Activated CD4-positive, alpha-beta T cell treated with anti-CD3 and anti-CD28 coated beads for 4 hours (primary cell): ENCODE measurements around the gene MXRA8.
"Not testable (repeated sequence)": the region's sequence is repeated elsewhere in the genome, so short reads cannot be mapped to it uniquely, and the experiment has no call there.

Experiments used
- DNase-seq, 2 donors: peaks; one replicate each; pipeline ENCODE4 v3.0.0-alpha.2; 2020

MXRA8 gene, protein sequence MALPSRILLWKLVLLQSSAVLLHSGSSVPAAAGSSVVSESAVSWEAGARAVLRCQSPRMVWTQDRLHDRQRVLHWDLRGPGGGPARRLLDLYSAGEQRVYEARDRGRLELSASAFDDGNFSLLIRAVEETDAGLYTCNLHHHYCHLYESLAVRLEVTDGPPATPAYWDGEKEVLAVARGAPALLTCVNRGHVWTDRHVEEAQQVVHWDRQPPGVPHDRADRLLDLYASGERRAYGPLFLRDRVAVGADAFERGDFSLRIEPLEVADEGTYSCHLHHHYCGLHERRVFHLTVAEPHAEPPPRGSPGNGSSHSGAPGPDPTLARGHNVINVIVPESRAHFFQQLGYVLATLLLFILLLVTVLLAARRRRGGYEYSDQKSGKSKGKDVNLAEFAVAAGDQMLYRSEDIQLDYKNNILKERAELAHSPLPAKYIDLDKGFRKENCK

GRCh38 chr1:1358433-1359271 is at the start of gene MXRA8:
Gene MXRA8, minus strand, starts transcription at chr1:1358555. Its CDS starts 51 bp downstream, at chr1:1358504.
- DNase-seq = no peak

- DNase-seq = peak in 1 of 2 donors; percentile 30
These were observed 49.4 kb upstream of the MXRA8 start for GRCh38 chr1:1407636-1408318.

DNA sequence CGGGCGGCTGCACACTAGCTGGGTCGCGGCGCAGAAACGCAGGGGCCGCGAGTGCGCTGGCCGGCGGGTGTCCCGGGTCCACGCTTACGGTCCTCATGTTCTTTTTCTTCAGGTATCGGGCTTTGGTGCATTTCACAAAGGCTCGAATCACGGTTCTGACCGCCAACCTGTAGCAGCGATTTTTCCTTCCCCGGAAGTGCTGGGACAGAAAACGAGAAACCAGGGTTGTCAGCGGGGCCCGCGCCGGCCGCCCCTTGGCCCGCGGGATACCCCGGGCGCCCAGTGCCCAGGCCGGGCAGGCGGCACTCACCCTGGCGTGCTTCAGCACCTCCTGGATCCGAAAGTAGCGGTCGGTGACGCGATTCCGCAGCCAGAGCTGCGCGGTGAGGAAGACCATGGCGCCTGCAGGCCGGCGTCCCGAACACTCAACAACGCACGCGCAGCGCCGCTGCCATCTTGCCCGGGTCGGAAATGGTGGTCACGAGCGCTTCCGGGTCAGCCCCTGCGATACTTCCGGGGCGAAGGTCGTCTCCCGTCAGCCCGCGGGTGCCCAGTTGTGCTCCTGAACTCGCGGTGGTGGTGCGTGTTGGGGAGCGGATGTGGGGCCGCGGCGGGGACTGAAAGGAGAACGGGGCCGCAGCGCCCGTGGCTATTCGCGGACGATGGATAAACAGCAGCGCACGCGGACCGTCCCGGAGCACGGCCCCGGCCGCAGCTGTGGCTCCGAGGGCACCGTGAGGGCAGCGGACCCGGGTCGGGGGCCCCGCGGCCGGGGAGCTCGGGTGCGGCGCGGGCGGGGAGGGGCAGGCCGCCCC is 48.7 kb upstream of the MXRA8 start, which contains the start of gene MRPL20:
TSS of gene MRPL20 (minus strand) at position 473 of the 815 bp plus-strand sequence. CDS start at position 397, 76 bp downstream.
- DNase-seq = peak; percentile 92 to 95

GRCh38 chr1:1406101-1406820 is 47.9 kb upstream of the MXRA8 start:
- no peak for DNase-seq

GRCh38 chr1:1403653-1404052 is 45.3 kb upstream of the MXRA8 start:
- no peak for DNase-seq

GRCh38 chr1:1402901-1403392 is 44.6 kb upstream of the MXRA8 start:
- DNase-seq = not testable (repeated sequence)

GRCh38 chr1:1402072-1402900 is 43.9 kb upstream of the MXRA8 start:
- peak in 1 of 2 donors; percentile 17 for DNase-seq

GRCh38 chr1:1401457-1402010 is 43.2 kb upstream of the MXRA8 start:
- DNase-seq = no peak

DNA sequence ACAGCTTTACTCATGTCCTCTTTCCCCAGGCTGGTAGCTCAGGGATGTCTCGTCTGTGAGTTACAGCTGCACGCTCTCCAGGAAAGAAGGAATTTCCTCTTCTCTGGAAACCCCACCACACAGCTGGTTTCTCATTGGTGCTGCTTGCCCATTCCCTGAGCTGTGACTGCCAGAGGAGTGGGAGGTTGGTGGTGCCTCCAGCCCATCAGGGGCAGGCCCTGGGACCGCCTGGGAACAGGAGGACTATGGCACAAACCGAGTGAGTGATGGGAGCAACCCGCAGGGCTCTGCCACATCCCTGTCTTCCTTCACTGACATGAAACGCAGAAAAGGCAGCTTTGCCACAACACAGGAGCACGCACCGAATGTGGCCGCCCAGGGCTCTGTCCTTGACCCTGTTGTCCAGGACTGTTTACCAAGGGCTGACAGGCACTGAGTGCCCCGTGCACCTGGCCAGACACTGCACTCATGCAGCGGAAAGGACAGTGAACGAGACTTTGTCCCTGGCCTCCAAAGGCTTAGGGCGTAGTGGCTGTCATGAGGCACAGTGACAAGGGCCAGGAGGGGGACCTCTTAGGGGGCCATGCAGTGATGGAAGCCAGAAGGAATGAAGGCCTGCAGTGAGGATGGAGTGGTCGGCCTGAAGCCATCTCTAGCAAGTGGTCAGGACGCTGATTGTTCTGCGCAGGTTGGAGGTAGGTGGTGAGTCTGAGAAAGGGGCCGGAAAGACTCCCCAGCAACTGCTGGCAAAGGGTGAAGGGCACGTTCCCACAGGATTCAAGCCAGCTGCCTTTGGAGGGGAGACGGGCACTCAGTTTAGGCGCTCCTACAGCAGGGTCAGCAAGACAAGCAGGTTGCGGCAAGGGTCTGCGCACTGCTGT is 42.5 kb upstream of the MXRA8 start:
- no peak for DNase-seq

DNA sequence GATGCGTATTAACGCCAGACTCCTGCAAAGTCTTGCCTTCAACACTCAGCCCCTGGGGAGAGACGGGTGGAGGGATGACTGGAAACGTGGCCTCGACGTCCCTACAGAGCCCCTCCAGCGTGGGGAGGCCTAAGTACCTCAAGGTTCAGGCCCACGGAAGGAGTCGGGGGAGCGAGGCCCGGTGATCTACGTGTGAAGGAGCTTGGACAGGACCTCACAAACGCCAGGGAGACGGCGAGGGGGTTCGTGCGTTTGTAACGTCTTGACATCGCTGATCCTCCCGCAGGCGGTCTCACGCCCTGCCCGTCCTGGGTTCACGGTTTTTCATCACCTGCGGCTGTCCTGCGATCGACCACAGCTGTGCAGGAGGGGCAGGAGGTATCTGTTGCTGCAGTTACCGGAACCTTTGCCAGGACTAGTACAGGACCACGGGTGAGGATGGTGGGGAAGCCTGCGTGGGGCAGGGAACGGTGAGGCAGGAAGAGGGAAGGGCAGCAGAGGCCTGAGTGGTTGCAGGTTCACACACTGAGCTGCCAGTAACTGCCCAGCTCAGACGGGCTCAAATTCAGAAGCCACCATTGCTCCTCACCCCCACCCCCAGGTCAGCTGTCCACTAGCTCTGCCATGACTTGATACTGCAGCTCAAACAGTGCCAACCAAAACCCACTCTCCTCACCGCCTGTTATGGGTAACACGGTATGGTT is 41.7 kb upstream of the MXRA8 start:
- DNase-seq = no peak

DNA sequence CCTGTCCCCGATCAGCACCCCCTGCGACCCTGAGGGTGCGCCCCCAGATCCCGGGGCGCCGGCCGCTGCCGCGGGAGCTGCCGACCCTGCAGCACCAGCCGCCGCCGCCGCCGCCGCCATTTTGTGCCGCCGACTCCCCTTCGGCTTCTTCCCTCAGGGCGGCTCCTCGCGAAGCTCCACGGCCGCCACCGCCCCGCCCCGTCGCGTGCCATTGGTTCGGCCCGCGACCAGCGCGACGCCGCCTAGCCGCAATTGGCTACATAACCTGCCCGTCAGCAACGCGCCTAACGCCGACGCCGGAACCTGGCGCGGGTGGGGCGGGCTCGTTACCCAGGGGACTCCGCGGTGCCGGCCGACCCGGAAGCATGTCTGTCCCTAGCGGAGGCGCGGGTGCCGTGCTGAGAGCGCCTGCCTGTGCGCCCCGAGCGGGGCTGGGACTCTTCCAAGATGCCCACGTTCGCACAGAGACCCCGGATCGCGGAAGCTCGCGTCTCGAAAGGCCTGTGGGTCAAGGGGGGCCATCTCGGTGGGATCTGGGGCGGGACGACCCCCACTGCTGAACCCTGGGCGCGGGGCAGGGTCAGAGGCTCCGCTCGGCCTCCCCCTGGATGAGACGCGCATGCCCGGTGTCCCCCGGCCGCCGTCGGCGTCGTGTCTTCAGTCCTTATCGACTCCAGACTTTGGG is 41.0 kb upstream of the MXRA8 start, which contains the start of gene CCNL2:
TSS of gene CCNL2 (minus strand) at position 149 of the 685 bp plus-strand sequence. CDS start at position 120, 29 bp downstream.
- peak; percentile 99 for DNase-seq

DNA sequence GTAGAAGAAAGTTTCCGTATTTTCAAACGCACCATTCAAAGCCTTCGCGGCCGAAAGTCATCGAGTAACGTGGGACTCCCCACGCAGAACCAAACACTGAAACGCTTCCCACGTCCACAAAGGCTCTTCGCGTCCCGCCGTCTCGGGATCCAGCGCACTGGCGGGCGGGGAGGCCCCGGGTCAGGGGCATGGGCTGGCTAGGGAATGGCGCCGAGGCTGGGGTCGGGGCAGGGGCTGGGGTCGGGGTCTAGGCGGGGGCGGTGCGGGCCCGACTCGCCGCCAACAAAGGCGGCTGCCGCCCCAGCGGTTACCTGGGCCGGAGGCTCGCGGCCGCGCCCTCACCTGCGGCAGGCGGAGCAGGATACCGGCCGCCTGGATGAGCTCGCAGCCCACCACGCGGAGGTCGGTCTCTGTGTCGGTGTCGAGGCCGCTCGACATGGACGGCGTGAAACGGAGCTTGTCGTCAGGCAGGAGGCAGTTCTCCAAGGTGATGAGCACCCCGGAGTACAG is 40.4 kb upstream of the MXRA8 start:
- DNase-seq = peak in 1 of 2 donors; percentile 18

- DNase-seq = no peak
These were observed 39.6 kb upstream of the MXRA8 start for GRCh38 chr1:1397839-1398523.

DNA sequence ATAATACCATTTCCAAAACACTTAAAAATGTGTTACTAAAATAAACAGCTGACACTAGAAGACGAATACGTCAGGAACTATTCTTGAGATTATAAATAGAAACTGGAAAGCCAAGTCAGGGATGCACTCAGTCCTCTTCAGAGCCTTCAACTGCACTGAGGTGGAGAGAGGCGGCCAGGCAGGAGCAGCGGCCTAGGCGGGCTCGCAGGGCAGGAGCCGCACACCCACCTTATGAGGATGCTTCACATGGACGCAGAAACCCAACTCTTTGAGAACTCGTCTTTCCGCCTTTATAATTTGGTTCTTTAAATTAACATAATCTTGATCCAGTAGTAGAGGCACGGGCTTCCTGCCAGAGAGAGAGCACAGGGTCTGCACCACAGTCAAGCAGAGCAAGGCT is 36.8 kb upstream of the MXRA8 start:
- no peak for DNase-seq

GRCh38 chr1:1394116-1394515 is 35.8 kb upstream of the MXRA8 start:
- no peak for DNase-seq

GRCh38 chr1:1393428-1393827 is 35.1 kb upstream of the MXRA8 start:
- DNase-seq = no peak

- DNase-seq = no peak
These were observed 34.7 kb upstream of the MXRA8 start for GRCh38 chr1:1393014-1393413.
